ENCODE measurements around the gene PRSS21.

The PRSS21 gene

GRCh38 chr16:2858245-2859025 lies 41.4 kb downstream of the PRSS21 start:
- peak; percentile 5 for DNase-seq (ENCODE audit: extremely low spot score)
- TF ChIP-seq L3MBTL2 (conservative IDR thresholded peaks at IDR 0.05): no peak
- no peak for TF ChIP-seq NFRKB (IDR thresholded peaks at IDR 0.05)
- TF ChIP-seq FOXA1 (IDR thresholded peaks at IDR 0.05): no peak
- no peak for TF ChIP-seq SP1 (IDR thresholded peaks at IDR 0.05)
- TF ChIP-seq LEF1 (IDR thresholded peaks at IDR 0.05; ENCODE audit: borderline replicate concordance): no peak
- TF ChIP-seq BHLHE40 (IDR thresholded peaks at IDR 0.05; ENCODE audit: borderline replicate concordance): no peak
- ChIA-PET POLR2A (interaction anchor here (1.1 kb wide), 1 partner anchor 10 kb away, joined by 4 read pairs; no protein-coding TSS in a partner anchor), CTCF (no interaction called here)

GRCh38 chr16:2859686-2860265 lies 42.7 kb downstream of the PRSS21 start:
- ChIA-PET CTCF (interaction anchor here (0.6 kb wide), 1 partner anchor 68 kb away, joined by 6 read pairs; no protein-coding TSS in a partner anchor), POLR2A (no interaction called here)
- TF ChIP-seq BHLHE40 (IDR thresholded peaks at IDR 0.05; ENCODE audit: borderline replicate concordance) (no peak), ZNF384 (IDR thresholded peaks at IDR 0.05) (no peak), L3MBTL2 (conservative IDR thresholded peaks at IDR 0.05) (no peak), PKNOX1 (IDR thresholded peaks at IDR 0.05) (no peak), ELF4 (IDR thresholded peaks at IDR 0.05) (no peak), TARDBP (IDR thresholded peaks at IDR 0.05) (no peak), FOXA1 (IDR thresholded peaks at IDR 0.05) (no peak), FOXM1 (IDR thresholded peaks at IDR 0.05; ENCODE audit: borderline replicate concordance) (no peak), SP1 (IDR thresholded peaks at IDR 0.05) (no peak), LEF1 (IDR thresholded peaks at IDR 0.05; ENCODE audit: borderline replicate concordance) (no peak), ARNT (IDR thresholded peaks at IDR 0.05) (no peak), SUZ12 (IDR thresholded peaks at IDR 0.05) (no peak), HDGF (IDR thresholded peaks at IDR 0.05; ENCODE audit: borderline replicate concordance) (no peak), CTBP1 (IDR thresholded peaks at IDR 0.05; ENCODE audit: borderline replicate concordance) (no peak), NFRKB (IDR thresholded peaks at IDR 0.05) (no peak)
- DNase-seq (ENCODE audit: extremely low spot score): no peak

- CTCF ChIA-PET: interaction anchor here (0.6 kb wide), 1 partner anchor 51 kb away, joined by 3 read pairs; the partner anchor contains the start of gene FLYWCH1
- TF ChIP-seq FOXM1 (IDR thresholded peaks at IDR 0.05; ENCODE audit: borderline replicate concordance) (no peak), L3MBTL2 (conservative IDR thresholded peaks at IDR 0.05) (no peak), FOXA1 (IDR thresholded peaks at IDR 0.05) (no peak), ELF4 (IDR thresholded peaks at IDR 0.05) (no peak), PKNOX1 (IDR thresholded peaks at IDR 0.05) (no peak), ZNF384 (IDR thresholded peaks at IDR 0.05) (no peak), SUZ12 (IDR thresholded peaks at IDR 0.05) (no peak), FOXK2 (IDR thresholded peaks at IDR 0.05) (no peak), CTBP1 (IDR thresholded peaks at IDR 0.05; ENCODE audit: borderline replicate concordance) (no peak), ARNT (IDR thresholded peaks at IDR 0.05) (no peak), BHLHE40 (IDR thresholded peaks at IDR 0.05; ENCODE audit: borderline replicate concordance) (no peak), LEF1 (IDR thresholded peaks at IDR 0.05; ENCODE audit: borderline replicate concordance) (no peak), NFRKB (IDR thresholded peaks at IDR 0.05) (no peak), TARDBP (IDR thresholded peaks at IDR 0.05) (no peak)
- POLR2A ChIA-PET: no interaction called here
- no peak for DNase-seq (ENCODE audit: extremely low spot score)
Measured at GRCh38 chr16:2860826-2861567, 44.0 kb downstream of the PRSS21 start.

GRCh38 chr16:2865651-2866050 lies 48.6 kb downstream of the PRSS21 start:
- ChIA-PET CTCF (interaction anchor here (0.6 kb wide), 1 partner anchor 51 kb away, joined by 5 read pairs; no protein-coding TSS in a partner anchor), POLR2A (no interaction called here)
- no peak for DNase-seq (ENCODE audit: extremely low spot score)
- TF ChIP-seq ZNF384 (IDR thresholded peaks at IDR 0.05): no peak
- TF ChIP-seq LEF1 (IDR thresholded peaks at IDR 0.05; ENCODE audit: borderline replicate concordance): no peak
- no peak for TF ChIP-seq L3MBTL2 (conservative IDR thresholded peaks at IDR 0.05)
- no peak for TF ChIP-seq CTBP1 (IDR thresholded peaks at IDR 0.05; ENCODE audit: borderline replicate concordance)
- TF ChIP-seq ARNT (IDR thresholded peaks at IDR 0.05): no peak
- TF ChIP-seq SUZ12 (IDR thresholded peaks at IDR 0.05): no peak
- TF ChIP-seq FOXM1 (IDR thresholded peaks at IDR 0.05; ENCODE audit: borderline replicate concordance): no peak
- TF ChIP-seq NFRKB (IDR thresholded peaks at IDR 0.05): no peak
- no peak for TF ChIP-seq FOXK2 (IDR thresholded peaks at IDR 0.05)
- TF ChIP-seq ELF4 (IDR thresholded peaks at IDR 0.05): no peak
- TF ChIP-seq HDGF (IDR thresholded peaks at IDR 0.05; ENCODE audit: borderline replicate concordance): no peak
- no peak for TF ChIP-seq SP1 (IDR thresholded peaks at IDR 0.05)
- no peak for TF ChIP-seq TARDBP (IDR thresholded peaks at IDR 0.05)
- no peak for TF ChIP-seq BHLHE40 (IDR thresholded peaks at IDR 0.05; ENCODE audit: borderline replicate concordance)

- TF ChIP-seq TARDBP (IDR thresholded peaks at IDR 0.05) (no peak), SP1 (IDR thresholded peaks at IDR 0.05) (no peak), ARNT (IDR thresholded peaks at IDR 0.05) (no peak), FOXA1 (IDR thresholded peaks at IDR 0.05) (no peak), LEF1 (IDR thresholded peaks at IDR 0.05; ENCODE audit: borderline replicate concordance) (no peak), FOXM1 (IDR thresholded peaks at IDR 0.05; ENCODE audit: borderline replicate concordance) (no peak), CTBP1 (IDR thresholded peaks at IDR 0.05; ENCODE audit: borderline replicate concordance) (no peak), NFRKB (IDR thresholded peaks at IDR 0.05) (no peak), L3MBTL2 (conservative IDR thresholded peaks at IDR 0.05) (no peak), FOXK2 (IDR thresholded peaks at IDR 0.05) (no peak), SUZ12 (IDR thresholded peaks at IDR 0.05) (no peak), BHLHE40 (IDR thresholded peaks at IDR 0.05; ENCODE audit: borderline replicate concordance) (no peak), ELF4 (IDR thresholded peaks at IDR 0.05) (no peak), PKNOX1 (IDR thresholded peaks at IDR 0.05) (no peak), ZNF384 (IDR thresholded peaks at IDR 0.05) (no peak), HDGF (IDR thresholded peaks at IDR 0.05; ENCODE audit: borderline replicate concordance) (no peak)
- CTCF ChIA-PET: no interaction called here
- no peak for DNase-seq (ENCODE audit: extremely low spot score)
- POLR2A ChIA-PET: no interaction called here
Measured at GRCh38 chr16:2866431-2866830, 49.4 kb downstream of the PRSS21 start.
